Natural killer cell (primary cell): Measurements from ENCODE around the gene CHCHD3. TPM values are rescaled to one million over a fixed set of nuclear protein-coding genes. Genes with fewer than 3 reads are reported as not detected.

ENCODE experiments used
- ATAC-seq, 3 donors: fragments of 150-1000 bp in 2 of 3; fragments of 200-7000 bp in 1 of 3; cut with Tn5 transposase; 1 replicate in 1 of 3; 2 replicates in 2 of 3; pipeline ENCODE4 v1.10.0; 2021; ENCODE audit warnings: mild to moderate bottlenecking in 2 of 3, moderate library complexity in 2 of 3
- DNase-seq, 2 donors: peaks; one replicate each; pipeline versions ENCODE4 v3.0.0 to v3.0.0-alpha.2; 2013 to 2021; ENCODE audit warnings: mixed read lengths in 1 of 2
- H3K27ac ChIP-seq: one replicate; pipeline ENCODE4 v1.5.1; 2013; ENCODE audit warnings: mild to moderate bottlenecking, low read length
- H3K27me3 ChIP-seq: one replicate; pipeline ENCODE4 v1.6.1; 2013; ENCODE audit warnings: low read length; ENCODE audit not compliant: control insufficient read depth, insufficient read depth
- H3K36me3 ChIP-seq: one replicate; pipeline ENCODE4 v1.6.1; 2013; ENCODE audit warnings: low read length; ENCODE audit not compliant: control insufficient read depth, insufficient read depth
- H3K4me1 ChIP-seq: one replicate; pipeline ENCODE4 v1.6.1; 2013; ENCODE audit warnings: low read length; ENCODE audit not compliant: control insufficient read depth, insufficient read depth
- H3K4me3 ChIP-seq: one replicate; pipeline ENCODE4 v1.5.1; 2013; ENCODE audit warnings: low read length
- H3K9me3 ChIP-seq: one replicate; pipeline ENCODE4 v1.6.1; 2013; ENCODE audit warnings: low read length; ENCODE audit not compliant: control insufficient read depth, insufficient read depth
- H3K27ac Mint-ChIP-seq, 2 donors: one replicate each; pipeline ENCODE4 v1.8.0; 2022; ENCODE audit warnings: mild to moderate bottlenecking in 2 of 2, mixed read lengths in 2 of 2, moderate library complexity in 1 of 2
- H3K27me3 Mint-ChIP-seq, 2 donors: one replicate each; pipeline ENCODE4 v1.8.0; 2022; ENCODE audit warnings: low read depth in 2 of 2, mixed read lengths in 2 of 2
- H3K36me3 Mint-ChIP-seq: one replicate; pipeline ENCODE4 v1.8.0; 2022; ENCODE audit warnings: mixed read lengths
- H3K4me1 Mint-ChIP-seq, 2 donors: one replicate each; pipeline ENCODE4 v1.8.0; 2022; ENCODE audit warnings: mixed read lengths in 2 of 2
- H3K4me3 Mint-ChIP-seq: one replicate; pipeline ENCODE4 v1.8.0; 2022; ENCODE audit warnings: mild to moderate bottlenecking, moderate library complexity, mixed read lengths
- H3K9me3 Mint-ChIP-seq, 2 donors: one replicate each; pipeline ENCODE4 v1.8.0; 2022; ENCODE audit warnings: mixed read lengths in 2 of 2
- WGBS: methylation state at CpG from one replicate; pipeline ENCODE4 v1.1.7; 2013; ENCODE audit warnings: missing lambda C conversion rate; ENCODE audit not compliant: insufficient coverage; 5-methylcytosine and 5-hydroxymethylcytosine counted together
- intact Hi-C: fragments of 100-400 bp; cut with micrococcal nuclease; formaldehyde crosslinking; loops from one replicate; pipeline ENCODE4 v1.14.2; 2022
- total RNA-seq, 4 donors: library from RNA; stranded (reverse); fragments of 120-200 nt in 1 of 4; gene quantifications; one replicate each; pipeline versions ENCODE4 v1.2.3 to v1.2.4, GENCODE V29; 2013 to 2022
- TF ChIP-seq, protein P1 (sequence below): fragments of 200-600 bp; IDR thresholded peaks from one replicate; pipeline ENCODE4 v1.8.0; 2022; ENCODE audit warnings: antibody characterized with exemption

CHCHD3 gene
- total RNA-seq, 3 donors from 2014 or later (not counting 1 experiment from before 2014, with no cell fraction given): 35.2 to 41.0 (median 35.9) TPM

DNA sequence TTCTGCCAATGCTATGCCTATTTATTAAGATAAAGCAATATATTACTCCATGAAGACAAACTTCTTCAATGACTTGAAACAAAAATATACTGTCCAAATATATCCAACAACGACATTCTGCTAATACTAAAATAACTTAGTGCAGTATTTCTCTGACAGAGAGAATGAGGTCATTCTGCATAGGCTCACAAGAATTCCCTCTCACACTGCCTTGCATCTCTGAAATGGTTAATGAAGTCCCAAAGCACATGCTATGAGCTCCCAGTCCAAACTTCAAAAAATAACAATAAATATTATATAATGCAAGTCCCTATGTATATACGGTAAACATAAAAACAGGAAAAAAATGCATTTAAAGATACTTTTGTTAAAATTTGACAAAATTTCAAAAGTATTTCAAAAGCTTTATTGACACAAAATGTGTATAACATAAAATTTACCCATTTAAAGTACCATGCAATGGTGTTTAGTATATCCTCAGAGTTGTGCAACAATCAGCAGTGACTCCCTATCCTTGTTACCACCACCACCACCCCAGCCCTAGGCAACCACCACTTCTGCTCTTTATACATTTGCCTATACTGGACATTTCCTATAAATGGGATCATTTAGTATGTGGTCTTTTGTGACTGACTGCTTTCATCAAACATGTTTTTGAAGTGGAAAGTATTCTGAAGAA lies 27.6 kb downstream of the CHCHD3 start:
- Histone ChIP-seq H3K9me3 (no peaks in the 10 kb centered on the region), H3K4me3 (no peak overlapping the region), H3K27ac (no peak overlapping the region), H3K27me3 (no peaks in the 10 kb centered on the region), H3K4me1 (no peaks in the 10 kb centered on the region), H3K36me3 (no peaks in the 10 kb centered on the region)
- TF ChIP-seq, protein P1, sequence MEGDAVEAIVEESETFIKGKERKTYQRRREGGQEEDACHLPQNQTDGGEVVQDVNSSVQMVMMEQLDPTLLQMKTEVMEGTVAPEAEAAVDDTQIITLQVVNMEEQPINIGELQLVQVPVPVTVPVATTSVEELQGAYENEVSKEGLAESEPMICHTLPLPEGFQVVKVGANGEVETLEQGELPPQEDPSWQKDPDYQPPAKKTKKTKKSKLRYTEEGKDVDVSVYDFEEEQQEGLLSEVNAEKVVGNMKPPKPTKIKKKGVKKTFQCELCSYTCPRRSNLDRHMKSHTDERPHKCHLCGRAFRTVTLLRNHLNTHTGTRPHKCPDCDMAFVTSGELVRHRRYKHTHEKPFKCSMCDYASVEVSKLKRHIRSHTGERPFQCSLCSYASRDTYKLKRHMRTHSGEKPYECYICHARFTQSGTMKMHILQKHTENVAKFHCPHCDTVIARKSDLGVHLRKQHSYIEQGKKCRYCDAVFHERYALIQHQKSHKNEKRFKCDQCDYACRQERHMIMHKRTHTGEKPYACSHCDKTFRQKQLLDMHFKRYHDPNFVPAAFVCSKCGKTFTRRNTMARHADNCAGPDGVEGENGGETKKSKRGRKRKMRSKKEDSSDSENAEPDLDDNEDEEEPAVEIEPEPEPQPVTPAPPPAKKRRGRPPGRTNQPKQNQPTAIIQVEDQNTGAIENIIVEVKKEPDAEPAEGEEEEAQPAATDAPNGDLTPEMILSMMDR: no peak
- ATAC-seq (no peak), DNase-seq (no peak)
- Mint-ChIP-seq H3K4me1 (peaks cover 42 to 58% of the 10 kb centered on the region in 2 donors), H3K4me3 (no peak overlapping the region), H3K9me3 (no peaks in the 10 kb centered on the region), H3K36me3 (no peaks in the 10 kb centered on the region), H3K27me3 (no peaks in the 10 kb centered on the region), H3K27ac (no peak overlapping the region)
- WGBS: 93% methylated on average over 1 of the region's 2 CpGs
- intact Hi-C loops: no loop called here

DNA sequence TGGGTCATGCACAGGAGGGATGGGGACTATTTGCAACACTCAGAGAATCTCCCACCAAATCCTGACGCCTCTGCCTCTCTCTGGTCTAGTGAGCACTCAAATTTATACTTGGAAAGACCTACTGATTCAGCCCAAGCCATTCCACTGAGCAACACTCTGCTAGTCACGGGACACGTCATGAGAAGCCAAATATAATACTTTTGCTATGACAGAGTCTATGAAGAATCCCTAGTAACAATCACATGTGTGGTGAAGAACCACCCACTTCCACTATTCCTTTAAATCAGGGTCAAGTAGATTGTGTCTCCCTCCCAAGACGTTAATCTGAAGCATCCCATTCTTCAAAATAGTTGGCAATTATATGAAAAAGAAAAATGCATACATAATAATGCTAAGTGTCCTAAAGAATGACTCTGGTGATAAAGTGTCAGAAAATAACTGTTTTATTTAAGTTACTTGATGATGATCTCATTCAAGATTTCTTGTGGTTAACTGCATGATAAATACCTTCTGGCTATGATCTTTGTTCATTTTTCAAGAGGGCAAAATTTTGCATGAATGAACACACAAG lies 28.5 kb downstream of the CHCHD3 start:
- intact Hi-C loops: no loop called here
- Histone ChIP-seq H3K9me3 (no peaks in the 10 kb centered on the region), H3K4me1 (no peaks in the 10 kb centered on the region), H3K4me3 (no peak overlapping the region), H3K27me3 (no peaks in the 10 kb centered on the region), H3K27ac (no peak overlapping the region), H3K36me3 (no peaks in the 10 kb centered on the region)
- Mint-ChIP-seq H3K27me3 (no peaks in the 10 kb centered on the region), H3K4me1 (peaks cover 40 to 56% of the 10 kb centered on the region in 2 donors), H3K9me3 (no peaks in the 10 kb centered on the region), H3K27ac (no peak overlapping the region), H3K4me3 (no peak overlapping the region), H3K36me3 (no peaks in the 10 kb centered on the region)
- no peak for DNase-seq
- TF ChIP-seq, protein P1: no peak
- WGBS: 88% methylated on average over 3 of the region's 4 CpGs
- ATAC-seq: no peak

GRCh38 chr7:133052826-133053225 lies 29.1 kb downstream of the CHCHD3 start:
- WGBS: 100% methylated on average over 1 of the region's 2 CpGs
- Mint-ChIP-seq H3K36me3 (no peaks in the 10 kb centered on the region), H3K27me3 (no peaks in the 10 kb centered on the region), H3K9me3 (no peaks in the 10 kb centered on the region), H3K27ac (no peak overlapping the region), H3K4me3 (no peak overlapping the region), H3K4me1 (peaks cover 40 to 56% of the 10 kb centered on the region in 2 donors)
- no peaks in the 10 kb centered on the region for H3K4me1 ChIP-seq
- H3K27me3 ChIP-seq: no peaks in the 10 kb centered on the region
- DNase-seq (no peak), ATAC-seq (no peak)
- no peaks in the 10 kb centered on the region for H3K36me3 ChIP-seq
- H3K27ac ChIP-seq: no peak overlapping the region
- no peak overlapping the region for H3K4me3 ChIP-seq
- TF ChIP-seq, protein P1: no peak
- no peaks in the 10 kb centered on the region for H3K9me3 ChIP-seq
- intact Hi-C loops: no loop called here

- H3K36me3 Mint-ChIP-seq: no peaks in the 10 kb centered on the region
- 60% methylated on average over 1 of the region's 1 CpG for WGBS
- H3K4me1 Mint-ChIP-seq: peaks cover 40 to 56% of the 10 kb centered on the region in 2 donors
Measured at GRCh38 chr7:133052401-133052756, 29.5 kb downstream of the CHCHD3 start.

More at GRCh38 chr7:133052401-133052756, 29.5 kb downstream of the CHCHD3 start:
- Histone ChIP-seq H3K27ac (no peak overlapping the region), H3K4me3 (no peak overlapping the region), H3K9me3 (no peaks in the 10 kb centered on the region), H3K27me3 (no peaks in the 10 kb centered on the region), H3K36me3 (no peaks in the 10 kb centered on the region), H3K4me1 (no peaks in the 10 kb centered on the region)
- no peak overlapping the region for H3K27ac Mint-ChIP-seq
- DNase-seq (no peak), ATAC-seq (no peak)
- H3K9me3 Mint-ChIP-seq: no peaks in the 10 kb centered on the region
- H3K27me3 Mint-ChIP-seq: no peaks in the 10 kb centered on the region
- H3K4me3 Mint-ChIP-seq: no peak overlapping the region
- intact Hi-C loops: no loop called here
- TF ChIP-seq, protein P1: no peak
